HEK293 (cell line): Measurements from ENCODE around the gene PIGW.

Experiments used
- CTCF ChIA-PET: fragments of 350-600 bp; formaldehyde crosslinking; extraction: SDS; loops from one replicate; lab custom pipeline; 2021; ENCODE audit warnings: antibody characterized with exemption; lab: Yijun Ruan, JAX
- POLR2A ChIA-PET: fragments of 300-600 bp; formaldehyde crosslinking; extraction: SDS; loops from one replicate; lab custom pipeline; 2020; ENCODE audit warnings: antibody characterized with exemption, inconsistent platforms; lab: Yijun Ruan, JAX
- H3K27ac ChIP-seq: fragments of 200-500 bp; sonication (Bioruptor generic); 2 replicates; pipeline ENCODE4 v1.5.1; 2014; ENCODE audit warnings: low read depth, low read length, control low read depth, inconsistent platforms; ENCODE audit errors: extremely low read depth
- H3K36me3 ChIP-seq, 2 experiments: fragments of 200-500 bp in 1 of 2; sonication (Bioruptor generic) in 1 of 2; 1 replicate in 1 of 2; 2 replicates in 1 of 2; pipeline ENCODE4 v1.5.1; 2014 to 2017; ENCODE audit warnings: inconsistent platforms in 2 of 2, low read length in 2 of 2; ENCODE audit not compliant: control insufficient read depth in 2 of 2, insufficient read depth in 1 of 2
- H3K4me1 ChIP-seq: fragments of 200-500 bp; sonication (Bioruptor generic); 2 replicates; pipeline ENCODE4 v1.5.1; 2014; ENCODE audit warnings: mild to moderate bottlenecking, low read length, inconsistent platforms; ENCODE audit not compliant: control insufficient read depth, insufficient read depth
- H3K4me3 ChIP-seq: 2 replicates; pipeline ENCODE4 v1.5.1; 2011; ENCODE audit warnings: low read depth, mild to moderate bottlenecking, control low read depth, low read length, moderate library complexity
- H3K9me3 ChIP-seq: fragments of 200-500 bp; sonication (Bioruptor generic); 2 replicates; pipeline ENCODE4 v1.5.1; 2014; ENCODE audit warnings: low read depth, low read length, inconsistent platforms; ENCODE audit not compliant: control insufficient read depth, insufficient read depth
- BCL11B ChIP-seq: fragments of 450-650 bp; formaldehyde crosslinking; IDR thresholded peaks from 2 replicates; pipeline ENCODE4 v1.5.1; 2016; ENCODE audit warnings: low read depth, missing biosample characterization, missing genetic modification characterization
- GLIS1 ChIP-seq: fragments of 450-650 bp; formaldehyde crosslinking; IDR thresholded peaks from 2 replicates; pipeline ENCODE4 v1.5.1; 2016; ENCODE audit warnings: missing biosample characterization, missing genetic modification characterization
- REST ChIP-seq: fragments of 450-650 bp; formaldehyde crosslinking; IDR thresholded peaks from 2 replicates; pipeline ENCODE4 v1.5.1; 2016; ENCODE audit warnings: missing biosample characterization, missing genetic modification characterization
- TSHZ1 ChIP-seq: fragments of 450-650 bp; formaldehyde crosslinking; IDR thresholded peaks from 2 replicates; pipeline ENCODE4 v1.5.1; 2016; ENCODE audit warnings: missing biosample characterization, missing genetic modification characterization, borderline replicate concordance
- ZBTB44 ChIP-seq: fragments of 450-650 bp; IDR thresholded peaks from 2 replicates; pipeline ENCODE4 v1.5.1; 2018; ENCODE audit warnings: missing biosample characterization, mild to moderate bottlenecking, missing genetic modification characterization
- ZBTB49 ChIP-seq: fragments of 450-650 bp; formaldehyde crosslinking; IDR thresholded peaks from 2 replicates; pipeline ENCODE4 v1.5.1; 2016; ENCODE audit warnings: missing biosample characterization, missing genetic modification characterization, low read depth
- ZNF155 ChIP-seq: fragments of 450-650 bp; formaldehyde crosslinking; IDR thresholded peaks from 2 replicates; pipeline ENCODE4 v1.5.1; 2016; ENCODE audit warnings: missing biosample characterization, missing genetic modification characterization
- ZNF2 ChIP-seq: fragments of 450-650 bp; formaldehyde crosslinking; IDR thresholded peaks from 2 replicates; pipeline ENCODE4 v1.5.1; 2016; ENCODE audit warnings: missing biosample characterization, missing genetic modification characterization
- ZNF280D ChIP-seq: fragments of 450-650 bp; formaldehyde crosslinking; IDR thresholded peaks from 2 replicates; pipeline ENCODE4 v1.5.1; 2016; ENCODE audit warnings: missing biosample characterization, missing genetic modification characterization
- ZNF302 ChIP-seq: fragments of 450-650 bp; formaldehyde crosslinking; IDR thresholded peaks from 2 replicates; pipeline ENCODE4 v1.5.1; 2016; ENCODE audit warnings: missing biosample characterization, missing genetic modification characterization, low read depth
- ZNF311 ChIP-seq: fragments of 450-650 bp; formaldehyde crosslinking; IDR thresholded peaks from 2 replicates; pipeline ENCODE4 v1.5.1; 2017; ENCODE audit warnings: missing biosample characterization, missing genetic modification characterization, borderline replicate concordance
- ZNF335 ChIP-seq: fragments of 450-650 bp; formaldehyde crosslinking; conservative IDR thresholded peaks from 2 replicates; pipeline ENCODE4 v1.5.1; 2016; ENCODE audit warnings: missing biosample characterization, missing genetic modification characterization
- ZNF416 ChIP-seq: fragments of 450-650 bp; formaldehyde crosslinking; IDR thresholded peaks from 2 replicates; pipeline ENCODE4 v1.5.1; 2016; ENCODE audit warnings: missing biosample characterization, missing genetic modification characterization
- ZNF624 ChIP-seq: fragments of 450-650 bp; formaldehyde crosslinking; IDR thresholded peaks from 2 replicates; pipeline ENCODE4 v1.5.1; 2017; ENCODE audit warnings: missing biosample characterization, missing genetic modification characterization
- ZNF629 ChIP-seq: fragments of 450-650 bp; formaldehyde crosslinking; IDR thresholded peaks from 2 replicates; pipeline ENCODE4 v1.5.1; 2017; ENCODE audit warnings: missing biosample characterization, missing genetic modification characterization
- ZNF670 ChIP-seq: fragments of 450-650 bp; formaldehyde crosslinking; IDR thresholded peaks from 2 replicates; pipeline ENCODE4 v1.5.1; 2016; ENCODE audit warnings: missing biosample characterization, missing genetic modification characterization, low read depth
- ZNF692 ChIP-seq: fragments of 450-650 bp; formaldehyde crosslinking; IDR thresholded peaks from 2 replicates; pipeline ENCODE4 v1.5.1; 2016; ENCODE audit warnings: missing biosample characterization, missing genetic modification characterization
- ZSCAN16 ChIP-seq: fragments of 450-650 bp; formaldehyde crosslinking; IDR thresholded peaks from 2 replicates; pipeline ENCODE4 v1.5.1; 2016; ENCODE audit warnings: missing biosample characterization, missing genetic modification characterization
- ZSCAN4 ChIP-seq: fragments of 450-650 bp; formaldehyde crosslinking; IDR thresholded peaks from 2 replicates; pipeline ENCODE4 v1.5.1; 2017; ENCODE audit warnings: missing biosample characterization, missing genetic modification characterization

The PIGW gene

GRCh38 chr17:36485027-36485426, 49.8 kb upstream of the PIGW start (continued):
- TF ChIP-seq ZNF692 (tag by site-specific recombination) (no peak), ZSCAN16 (tag by site-specific recombination) (no peak), GLIS1 (tag by site-specific recombination) (no peak), TSHZ1 (tag by site-specific recombination) (no peak), REST (tag by site-specific recombination) (no peak), ZNF624 (tag by site-specific recombination) (no peak), ZNF335 (tag by site-specific recombination) (no peak), ZNF155 (no peak), ZNF2 (tag by site-specific recombination) (no peak), ZNF302 (no peak), BCL11B (tag by site-specific recombination) (no peak), ZSCAN4 (no peak)

GRCh38 chr17:36485805-36486203, 49.0 kb upstream of the PIGW start:
- Histone ChIP-seq H3K4me3 (peak overlapping the region; percentile 94), H3K4me1 (no peaks in the 10 kb centered on the region), H3K9me3 (no peaks in the 10 kb centered on the region)
- no peak for TF ChIP-seq ZNF670
- TF ChIP-seq ZNF416 (tag by site-specific recombination) = no peak
- no peak for TF ChIP-seq ZBTB44 (tag by site-specific recombination)
- TF ChIP-seq GLIS1 (tag by site-specific recombination) = peak; percentile 19; the same call in 1 of the 2 replicates
- no peak for TF ChIP-seq ZNF311 (tag by site-specific recombination)
- no peak for TF ChIP-seq ZNF629 (tag by site-specific recombination)
- TF ChIP-seq ZNF280D (tag by site-specific recombination) = no peak
- no peak for TF ChIP-seq ZBTB49
- TF ChIP-seq, all 188 proteins: peak for 1
- Histone ChIP-seq H3K36me3 (peaks cover 18 to 26% of the 10 kb centered on the region in 2 experiments), H3K27ac (no peak overlapping the region)
- CTCF ChIA-PET = interaction anchor here (0.6 to 1.9 kb wide), 3 partner anchors 70 to 517 kb away, joined by 3 to 12 read pairs (median 3); no protein-coding TSS in a partner anchor
- POLR2A ChIA-PET = interaction anchor here (0.6 to 1.6 kb wide), 8 partner anchors 9 to 677 kb away, joined by 3 to 9 read pairs (median 4); partner anchors contain the start of genes GGNBP2, LYZL6 and TAF15
